ENCODE data around the gene XPO6.

XPO6 gene

GRCh38 chr16:28210979-28211588 lies 681 bp downstream of the XPO6 start:
- peak in 43 of 56 donors; percentile 2 to 57 (median 26) for DNase-seq

GRCh38 chr16:28210264-28210663 lies 1.5 kb downstream of the XPO6 start:
- DNase-seq = no peak

GRCh38 chr16:28208824-28209223 lies 2.9 kb downstream of the XPO6 start:
- DNase-seq = no peak

- DNase-seq = no peak
Measured at GRCh38 chr16:28208131-28208530, 3.6 kb downstream of the XPO6 start.

GRCh38 chr16:28207399-28207798 lies 4.4 kb downstream of the XPO6 start:
- DNase-seq = no peak

- DNase-seq = no peak
Measured at GRCh38 chr16:28205974-28206373, 5.8 kb downstream of the XPO6 start.

- no peak for DNase-seq
Measured at GRCh38 chr16:28205117-28205899, 6.5 kb downstream of the XPO6 start.

- DNase-seq = no peak
Measured at GRCh38 chr16:28204622-28205021, 7.1 kb downstream of the XPO6 start.

- DNase-seq = peak in 3 of 56 donors; percentile 3 to 11 (median 9)
Measured at GRCh38 chr16:28204204-28204603, 7.6 kb downstream of the XPO6 start.

- DNase-seq = no peak
Measured at GRCh38 chr16:28202147-28202746, 9.5 kb downstream of the XPO6 start.

- DNase-seq = no peak
Measured at GRCh38 chr16:28200661-28201060, 11.1 kb downstream of the XPO6 start.

GRCh38 chr16:28196387-28196987 lies 15.3 kb downstream of the XPO6 start:
- no peak for DNase-seq

GRCh38 chr16:28195859-28196258 lies 15.9 kb downstream of the XPO6 start:
- no peak for DNase-seq

GRCh38 chr16:28193530-28194423 lies 18.0 kb downstream of the XPO6 start:
- DNase-seq = no peak

- DNase-seq = peak in 2 of 56 donors; percentile 4 to 18
Measured at GRCh38 chr16:28192806-28193529, 18.8 kb downstream of the XPO6 start.

GRCh38 chr16:28191364-28191960 lies 20.3 kb downstream of the XPO6 start:
- peak in 1 of 56 donors; percentile 7 for DNase-seq

GRCh38 chr16:28189245-28189644 lies 22.5 kb downstream of the XPO6 start:
- no peak for DNase-seq

GRCh38 chr16:28188085-28188916 lies 23.5 kb downstream of the XPO6 start:
- DNase-seq = no peak

- DNase-seq = no peak
Measured at GRCh38 chr16:28187595-28188004, 24.2 kb downstream of the XPO6 start.

Measured in amygdala (tissue), 56 donors.